Measurements from ENCODE around the gene BTBD9.

Gene BTBD9

DNA sequence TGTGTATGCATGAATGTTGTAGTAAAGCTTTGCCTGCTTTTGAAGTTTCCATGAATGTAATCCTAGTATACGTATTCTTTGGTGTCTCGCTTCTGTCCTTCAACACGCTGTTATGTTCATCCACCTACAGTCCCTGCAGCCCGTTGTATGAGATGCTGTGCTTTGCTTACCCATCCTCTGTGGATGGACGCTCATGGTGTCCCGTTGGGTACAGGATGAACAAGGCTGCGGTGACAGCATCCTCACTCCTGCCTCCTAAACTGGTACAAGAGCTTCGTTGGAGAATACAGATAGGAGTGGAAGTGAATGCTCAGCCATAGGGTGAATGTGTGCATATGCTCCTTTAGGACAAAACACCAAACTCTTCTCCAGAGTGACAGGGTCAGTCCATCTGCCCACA is 454.0 kb downstream of the BTBD9 start:
- no peak for DNase-seq

DNA sequence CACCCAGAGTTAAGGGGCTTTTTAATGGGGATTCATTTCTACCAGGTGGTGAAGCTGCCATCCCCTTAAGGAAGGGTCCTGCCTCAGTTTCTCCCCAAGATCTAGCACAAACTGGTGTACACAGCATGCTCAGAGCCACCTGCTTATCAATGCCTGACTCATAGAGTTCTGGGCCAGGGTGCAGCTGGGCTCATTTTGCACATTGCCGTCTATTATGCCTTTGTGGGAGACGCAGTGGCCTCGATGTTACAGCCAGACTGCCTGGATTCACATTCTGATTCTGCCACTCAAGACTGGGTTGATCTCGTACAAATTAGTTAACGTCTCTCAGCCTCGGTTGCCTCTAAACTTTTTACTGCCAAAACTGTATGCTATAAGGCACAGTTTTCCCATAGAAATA is 454.5 kb downstream of the BTBD9 start:
- DNase-seq, result no peak

DNA sequence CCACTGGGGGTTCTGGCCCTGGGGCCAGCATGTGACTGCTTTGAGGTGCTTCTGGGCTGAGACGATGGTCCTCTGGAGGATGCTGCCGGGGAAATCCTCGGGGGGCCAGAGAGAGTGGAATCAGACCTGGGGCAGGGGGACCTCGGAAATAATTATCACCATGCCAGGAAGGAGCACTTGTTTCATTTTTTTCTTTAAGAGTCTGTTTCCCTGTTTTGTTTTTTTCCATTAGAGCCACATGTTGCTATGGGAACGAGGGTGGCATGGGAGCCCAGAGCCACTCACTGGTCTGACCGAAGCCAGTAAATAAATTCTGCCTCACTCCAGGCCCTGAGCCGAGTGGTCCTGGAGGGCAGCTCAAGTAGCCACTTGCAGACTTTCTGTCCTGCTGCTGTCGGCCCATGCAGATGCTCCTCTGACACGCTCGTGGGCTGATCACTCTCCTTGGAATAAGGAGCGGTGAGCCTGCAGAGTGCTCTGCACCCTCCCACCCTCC is 455.1 kb downstream of the BTBD9 start:
- no peak for DNase-seq

DNA sequence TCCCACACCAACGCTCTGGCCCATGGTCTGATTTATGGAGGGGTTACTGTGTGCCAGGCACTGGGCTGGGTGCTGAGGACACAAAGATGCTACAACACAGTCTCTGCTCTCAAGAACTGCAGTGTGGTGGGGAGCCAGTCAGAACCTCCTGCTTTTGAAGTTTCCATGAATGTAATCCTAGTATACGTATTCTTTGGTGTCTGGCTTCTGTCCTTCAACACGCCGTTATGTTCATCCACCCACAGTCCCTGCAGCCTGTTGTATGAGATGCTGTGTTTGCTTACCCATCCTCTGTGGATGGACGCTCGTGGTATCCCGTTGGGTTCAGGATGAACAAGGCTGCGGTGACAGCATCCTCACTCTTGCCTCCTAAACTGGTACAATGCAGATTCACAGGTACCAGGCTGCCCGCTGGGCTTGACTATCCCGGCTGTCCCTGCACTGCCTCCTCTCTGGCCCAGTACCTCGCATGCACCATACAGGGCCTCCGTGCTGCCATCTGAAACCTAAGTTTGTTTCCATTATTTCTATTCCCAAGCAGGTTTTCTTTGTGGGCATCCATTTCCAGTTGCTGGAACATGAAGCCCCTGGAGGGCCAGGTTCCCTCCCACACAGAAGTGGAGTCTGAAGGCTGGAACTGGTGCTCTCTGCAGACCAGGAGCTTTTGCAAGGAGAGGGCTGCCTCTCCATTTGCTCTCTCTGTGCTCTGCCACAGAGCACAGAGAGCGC is 455.7 kb downstream of the BTBD9 start:
- no peak for DNase-seq

DNA sequence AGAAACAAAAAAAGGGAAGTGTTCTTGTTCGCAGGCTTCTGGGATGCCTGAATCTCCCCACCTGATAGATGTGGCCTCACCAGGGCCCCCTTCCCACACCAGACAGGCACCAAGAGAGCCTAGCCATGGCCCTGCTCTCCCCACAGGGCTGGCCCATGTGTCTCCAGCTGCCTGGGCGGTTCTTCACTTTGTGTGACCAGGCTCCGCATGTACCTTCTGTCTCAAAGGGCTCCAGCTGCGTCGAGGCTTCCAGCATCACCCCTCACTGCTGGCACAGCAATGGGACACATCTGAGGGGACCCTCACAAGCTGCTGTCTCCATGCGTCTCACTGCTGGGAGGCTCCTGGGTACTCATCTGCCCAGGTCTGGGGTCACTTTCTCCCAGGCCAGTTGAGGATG is 457.3 kb downstream of the BTBD9 start:
- DNase-seq, result no peak

DNA sequence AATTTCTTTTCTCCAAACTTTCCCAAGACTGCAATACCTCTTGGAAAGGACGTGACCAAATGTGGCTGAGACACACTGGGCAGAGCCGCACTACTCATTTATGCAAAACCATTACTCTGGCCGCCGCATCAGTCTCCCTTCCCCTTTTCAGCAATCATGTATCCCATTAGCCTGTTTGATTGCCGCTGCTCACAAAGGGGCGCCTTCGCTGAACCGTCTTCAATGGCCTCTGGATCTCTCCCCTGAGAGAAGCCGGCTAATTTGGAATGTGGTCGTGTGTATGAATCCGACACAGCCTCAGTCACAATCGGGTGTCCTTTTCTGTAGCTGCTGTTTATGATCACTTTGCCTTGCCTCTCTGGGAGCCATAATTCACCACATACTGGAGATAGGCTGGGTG is 459.1 kb downstream of the BTBD9 start:
- DNase-seq, result no peak

DNA sequence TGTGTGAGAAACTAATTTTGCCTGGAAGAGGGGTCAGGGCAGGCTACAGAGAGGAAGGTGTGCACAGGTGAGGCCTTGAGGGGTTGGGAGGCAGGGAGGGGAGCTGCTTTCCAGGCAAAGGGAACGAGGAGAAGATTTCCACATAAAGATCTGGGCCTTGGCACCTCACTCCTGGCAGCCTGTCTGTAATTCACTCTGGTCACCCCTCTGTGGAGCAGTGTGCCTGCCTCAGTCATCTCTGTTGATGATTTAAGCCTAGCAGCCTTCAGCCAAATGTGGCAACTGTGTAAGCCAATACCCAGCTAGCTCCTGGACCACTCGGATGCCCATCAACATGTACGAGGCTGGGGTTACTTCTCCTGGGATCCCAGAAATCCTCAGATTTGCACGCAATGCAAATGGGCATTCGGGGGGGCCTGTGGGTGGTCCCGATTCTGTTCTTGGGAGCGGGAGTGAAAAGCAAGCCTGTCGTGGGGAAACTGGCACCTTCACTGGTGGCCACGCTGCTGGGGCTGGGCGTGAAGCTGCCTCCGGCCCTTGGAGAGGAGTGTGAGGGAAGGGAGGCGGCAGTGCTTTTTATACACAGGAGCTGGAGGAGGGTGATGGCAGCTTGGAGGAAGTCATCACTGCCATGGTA is 459.8 kb downstream of the BTBD9 start:
- DNase-seq, result no peak

DNA sequence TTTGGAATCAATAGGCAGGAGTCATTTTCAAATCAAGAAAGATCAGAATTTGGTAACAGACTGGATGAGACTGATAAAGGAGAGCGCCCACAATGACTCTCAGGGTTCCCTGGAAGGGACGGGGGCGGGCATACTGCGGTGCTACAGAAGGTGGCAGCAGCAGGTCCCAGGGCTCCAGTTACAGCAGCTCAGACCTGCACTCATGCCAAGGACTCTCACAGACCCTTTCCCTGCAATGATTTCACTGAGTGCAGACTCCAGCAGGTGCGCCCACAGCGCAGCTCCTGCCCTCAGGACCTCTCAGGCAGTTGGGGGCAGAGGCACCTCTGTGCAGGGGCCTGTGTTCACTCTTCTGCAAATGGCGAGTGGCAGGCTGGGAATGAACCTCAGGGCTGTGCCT is 460.4 kb downstream of the BTBD9 start:
- no peak for DNase-seq

DNA sequence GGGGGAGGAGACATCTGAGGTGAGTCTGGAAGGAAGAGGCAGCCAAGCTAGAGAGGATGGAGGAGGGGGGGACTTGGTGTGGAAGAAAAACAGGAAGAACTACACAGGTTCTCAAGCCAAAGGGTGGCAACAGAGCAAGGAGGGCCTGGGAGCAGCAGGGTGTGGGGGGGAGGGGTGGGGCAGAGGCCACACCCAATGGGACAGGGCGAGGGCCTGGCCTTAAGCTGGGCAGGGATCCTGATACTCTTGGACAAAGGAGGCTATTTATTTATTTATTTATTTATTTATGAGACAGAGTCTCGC is 461.2 kb downstream of the BTBD9 start:
- no peak for DNase-seq

DNA sequence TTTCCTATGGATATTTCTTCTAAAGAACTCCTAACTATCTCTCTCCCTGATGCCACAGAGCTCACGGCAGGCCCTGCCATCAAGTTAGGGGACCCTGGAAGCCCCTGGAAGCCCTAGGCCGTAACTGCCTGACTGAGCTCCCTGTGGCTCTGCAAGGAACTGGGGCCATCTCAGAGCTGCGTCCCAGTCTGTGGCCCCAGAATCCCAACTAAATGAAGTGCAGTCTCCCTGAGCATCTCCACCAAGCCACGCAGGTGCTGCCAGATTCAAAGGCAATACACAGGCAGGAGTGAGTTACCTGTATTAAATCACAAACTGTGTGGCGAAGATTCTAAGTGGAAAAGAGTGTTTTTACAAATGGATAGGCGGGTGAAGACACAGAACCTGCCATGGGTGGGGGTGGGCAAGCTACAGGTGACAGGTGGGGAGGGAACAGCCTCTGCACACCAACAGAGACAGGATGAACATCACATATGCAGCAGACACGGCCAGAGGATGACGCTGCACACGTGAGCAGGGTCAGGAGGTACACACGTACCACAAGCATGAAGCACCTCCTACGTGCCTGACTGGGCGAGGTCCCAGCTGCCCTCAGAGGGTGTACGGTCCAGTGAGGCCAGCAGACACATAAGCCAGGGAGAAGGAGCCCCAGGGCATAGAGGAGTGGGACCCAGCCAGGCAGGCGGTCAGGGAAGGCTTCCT is 461.7 kb downstream of the BTBD9 start:
- no peak for DNase-seq

DNA sequence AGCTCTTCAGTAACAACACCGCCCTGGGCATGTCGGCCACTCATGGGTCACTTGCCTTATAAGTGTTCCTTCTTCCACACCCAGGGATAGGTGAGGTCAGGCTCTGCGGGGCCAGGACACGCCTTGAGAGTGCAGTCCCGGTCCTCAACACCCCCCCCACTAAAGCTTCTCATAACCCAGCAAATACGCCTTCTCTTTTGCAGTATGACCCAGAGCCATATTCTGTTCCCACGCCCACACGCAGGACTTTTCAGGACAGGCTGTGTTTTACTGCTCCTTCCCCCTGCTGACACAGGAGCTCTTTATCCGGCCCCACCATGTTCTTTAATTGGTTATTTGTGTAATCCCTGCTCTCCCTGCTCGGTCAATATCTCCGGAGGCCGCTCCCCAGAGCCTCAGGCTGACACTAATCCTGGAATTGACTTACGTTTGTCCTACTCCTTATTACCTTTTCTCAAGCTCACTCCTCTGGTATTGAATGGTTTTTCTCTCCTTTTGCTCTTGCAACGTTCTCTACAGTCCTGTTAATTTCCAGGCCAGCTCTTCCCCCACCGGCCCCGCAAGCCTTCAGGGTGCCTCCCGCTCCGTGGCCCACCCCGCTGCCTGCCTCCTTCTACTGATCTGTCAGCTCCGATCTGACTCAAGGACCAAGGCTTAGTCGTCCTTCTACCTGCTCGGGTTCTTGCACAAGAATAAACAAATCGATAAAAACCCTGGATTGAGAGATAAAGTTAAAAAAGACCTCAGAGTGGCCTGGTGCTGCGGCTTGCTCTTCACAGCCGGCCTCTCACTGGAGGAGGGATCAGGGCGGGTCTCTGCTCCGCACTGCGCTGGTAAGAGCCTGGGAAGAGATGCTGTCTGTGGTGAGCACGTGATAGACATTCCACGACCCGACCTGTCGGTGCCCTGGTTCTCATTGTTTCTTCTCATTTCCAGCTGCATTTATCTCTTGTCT is 462.7 kb downstream of the BTBD9 start:
- DNase-seq, result no peak

DNA sequence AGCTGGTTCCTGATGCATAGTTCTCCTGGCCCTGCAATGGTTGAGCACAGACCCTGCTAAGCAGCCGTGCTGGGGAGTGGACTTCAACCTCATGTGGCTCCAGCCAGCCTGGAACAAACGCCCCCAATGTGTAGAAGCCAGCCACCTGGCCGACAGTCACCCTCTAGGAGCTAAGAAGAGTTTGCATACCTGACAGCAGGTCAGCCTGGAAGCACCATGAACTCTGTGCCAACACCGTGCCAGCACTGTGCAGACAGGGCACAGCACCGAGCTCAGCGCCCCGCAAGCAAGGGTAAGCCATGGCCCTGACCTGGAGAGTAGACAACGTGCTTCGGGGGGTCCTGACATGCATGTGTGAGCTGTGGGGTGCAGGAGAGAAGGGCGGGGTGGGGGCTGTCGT is 463.9 kb downstream of the BTBD9 start:
- no peak for DNase-seq

DNA sequence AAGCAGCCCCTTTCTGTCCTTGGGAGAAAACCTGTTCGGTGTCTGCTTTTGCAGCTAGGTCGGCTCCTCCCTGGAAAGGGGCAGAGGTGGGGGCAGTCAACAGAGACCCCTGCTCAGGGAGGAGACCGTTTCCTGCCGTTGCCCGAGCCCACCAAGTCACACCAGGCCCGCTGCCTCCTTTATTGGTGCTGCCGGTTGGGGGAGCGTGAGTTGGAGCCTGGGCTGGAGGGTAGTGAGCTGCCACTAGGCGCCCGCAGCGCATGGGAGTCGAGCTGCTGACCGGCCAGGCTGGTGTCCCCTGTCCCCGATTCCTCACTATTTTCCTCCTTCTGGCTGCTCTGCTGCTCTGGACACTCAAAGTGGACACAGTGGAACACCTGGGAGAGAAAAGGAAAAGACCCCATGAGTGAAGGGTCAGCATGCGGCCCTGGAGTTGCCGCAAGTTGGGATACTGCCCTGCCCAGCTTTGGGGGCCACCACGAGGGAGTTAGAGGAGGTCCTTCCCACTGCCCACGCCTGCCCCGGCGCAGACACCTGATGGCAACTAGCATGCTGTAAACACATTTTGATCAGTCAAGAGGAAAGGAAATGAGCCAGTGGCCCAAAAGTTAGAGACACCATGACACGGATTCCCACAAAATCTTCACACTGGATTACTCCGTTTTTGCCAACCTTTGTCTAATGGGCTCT is 464.8 kb downstream of the BTBD9 start:
- DNase-seq, result no peak

DNA sequence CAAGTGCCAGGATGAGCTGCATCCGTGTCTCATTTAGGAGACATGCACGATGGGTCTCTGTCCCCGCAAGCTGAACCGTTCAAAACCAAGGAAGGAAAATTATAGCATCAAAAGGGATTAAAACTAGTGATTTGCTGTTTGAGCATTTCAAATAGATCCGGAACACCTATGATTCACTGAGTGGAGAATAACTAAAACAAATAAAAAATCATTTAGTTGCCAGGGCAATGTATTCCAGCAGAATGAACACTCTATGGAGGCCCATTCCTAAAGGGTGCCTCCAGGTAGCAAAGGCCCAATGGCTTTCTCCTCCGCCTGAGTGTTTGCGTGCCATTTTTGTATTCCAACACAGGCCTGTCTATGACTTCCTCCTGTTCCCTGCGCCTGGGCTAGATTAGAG is 465.4 kb downstream of the BTBD9 start:
- no peak for DNase-seq

DNA sequence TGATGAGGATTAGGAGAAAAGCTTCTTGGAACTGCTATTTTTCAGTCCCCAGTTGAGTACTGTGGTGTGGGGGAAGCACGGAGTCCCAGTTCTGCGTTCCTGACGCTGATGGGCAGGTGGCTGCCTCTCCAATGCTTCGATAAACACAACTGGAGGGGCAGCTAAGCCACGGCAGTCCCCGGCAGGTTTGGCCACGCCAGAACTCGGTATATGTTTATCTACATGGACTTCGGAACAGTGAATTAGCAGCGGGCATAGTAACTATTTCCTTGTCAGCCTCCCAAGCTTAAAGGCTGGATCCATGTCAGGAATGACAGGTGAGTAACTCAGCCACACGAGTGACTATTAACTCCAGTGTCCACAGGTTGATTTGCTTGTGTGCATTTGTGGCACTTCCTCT is 465.8 kb downstream of the BTBD9 start:
- DNase-seq, result no peak

DNA sequence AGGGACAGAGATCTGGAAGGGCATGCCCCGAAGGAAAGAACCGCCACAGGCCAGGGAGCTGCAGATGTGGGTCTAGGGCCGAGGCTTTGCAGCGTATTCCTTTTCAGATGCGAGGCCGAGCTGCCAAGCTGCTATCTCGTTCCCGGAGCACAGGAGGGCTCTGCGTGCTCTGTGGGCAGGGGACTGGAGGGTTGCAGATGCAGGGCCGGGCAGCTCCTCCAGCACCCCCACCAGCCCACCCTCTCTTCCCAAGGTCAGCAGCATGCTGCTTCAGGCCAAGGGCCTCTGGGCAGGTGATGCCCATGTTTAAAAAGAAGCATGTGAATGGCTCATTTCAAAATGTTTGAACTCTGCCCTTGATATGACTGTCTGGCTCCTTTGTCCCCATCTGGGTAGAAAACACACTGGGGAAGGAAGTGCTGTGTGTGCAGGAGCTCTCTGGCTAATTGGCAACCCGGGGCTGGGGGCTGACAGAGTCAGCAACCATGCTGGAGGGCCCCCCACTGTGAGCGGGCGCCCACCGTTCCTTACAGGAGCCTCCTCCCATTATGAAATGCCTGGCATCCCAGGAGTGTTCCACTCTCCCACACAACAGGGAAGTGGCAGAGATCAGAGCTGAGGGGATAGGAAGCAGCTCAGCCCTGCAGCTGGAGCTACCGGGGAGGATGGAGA is 466.9 kb downstream of the BTBD9 start:
- DNase-seq, result no peak

DNA sequence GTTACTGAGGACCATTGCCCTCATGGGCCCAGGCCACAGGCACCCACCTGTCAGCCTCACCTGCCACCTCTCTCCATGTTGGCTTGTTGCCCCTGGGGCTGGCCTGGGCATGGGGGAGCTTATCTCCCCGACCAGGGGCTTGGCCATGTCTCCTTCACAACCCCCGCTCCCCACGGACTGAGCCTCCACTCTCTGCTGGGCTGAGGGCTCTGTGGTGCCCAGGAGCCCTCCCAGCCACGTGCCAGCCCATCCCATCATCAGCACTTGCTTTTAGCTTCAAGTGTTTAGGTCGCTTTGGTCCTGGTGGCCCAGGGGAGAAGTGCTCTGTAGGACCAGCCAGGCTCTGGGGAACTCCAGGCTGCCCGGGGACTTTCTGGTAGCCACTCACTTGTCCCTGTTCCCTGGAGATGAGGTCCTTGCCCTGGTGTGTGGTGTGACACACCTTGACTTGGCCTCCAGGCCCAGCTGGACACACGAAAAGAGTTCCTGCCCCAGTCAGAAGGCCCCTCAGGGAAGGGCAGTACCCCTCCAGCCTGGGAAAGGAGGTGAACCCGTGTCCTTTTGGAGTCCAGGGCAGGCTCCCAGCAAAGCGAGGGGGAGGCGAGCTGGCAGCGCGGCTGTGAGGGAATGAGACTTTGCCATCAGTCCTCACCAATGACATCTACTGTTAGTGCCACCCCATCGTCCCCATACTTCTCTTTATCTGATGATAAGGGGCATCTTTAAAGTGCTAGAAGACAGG is 467.6 kb downstream of the BTBD9 start:
- DNase-seq, result no peak

DNA sequence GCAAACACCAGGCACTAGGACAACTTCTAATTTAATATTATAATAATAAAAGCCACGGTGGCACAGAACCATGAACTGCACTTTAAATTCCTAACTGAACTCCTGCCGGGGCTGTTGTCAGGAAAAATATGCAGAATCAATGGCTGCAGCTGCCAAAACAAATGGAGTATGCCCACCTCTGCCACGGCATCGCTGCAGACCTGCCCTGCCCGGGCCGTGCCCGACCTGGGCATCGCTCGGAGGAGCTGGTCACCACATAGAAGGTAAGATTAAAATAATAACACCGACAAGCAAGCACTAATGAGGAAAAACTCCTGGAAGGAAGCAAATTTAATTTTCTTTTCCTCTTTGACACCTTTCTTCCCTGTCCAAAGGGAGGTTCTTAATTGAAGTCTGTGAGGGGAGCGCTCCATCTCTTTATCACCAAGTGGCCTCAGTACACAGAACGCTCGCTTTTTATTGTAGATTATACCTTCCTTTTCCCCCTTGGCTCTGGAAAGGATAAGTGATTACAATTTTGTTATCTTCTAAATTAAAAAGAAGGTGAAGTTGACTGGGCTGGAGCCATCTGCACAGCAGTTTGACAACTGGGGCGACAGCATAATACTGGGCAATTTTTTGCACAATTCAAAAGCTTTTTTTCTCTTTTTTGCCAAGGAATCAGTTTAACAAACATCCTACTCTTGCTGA is 468.9 kb downstream of the BTBD9 start:
- no peak for DNase-seq

DNA sequence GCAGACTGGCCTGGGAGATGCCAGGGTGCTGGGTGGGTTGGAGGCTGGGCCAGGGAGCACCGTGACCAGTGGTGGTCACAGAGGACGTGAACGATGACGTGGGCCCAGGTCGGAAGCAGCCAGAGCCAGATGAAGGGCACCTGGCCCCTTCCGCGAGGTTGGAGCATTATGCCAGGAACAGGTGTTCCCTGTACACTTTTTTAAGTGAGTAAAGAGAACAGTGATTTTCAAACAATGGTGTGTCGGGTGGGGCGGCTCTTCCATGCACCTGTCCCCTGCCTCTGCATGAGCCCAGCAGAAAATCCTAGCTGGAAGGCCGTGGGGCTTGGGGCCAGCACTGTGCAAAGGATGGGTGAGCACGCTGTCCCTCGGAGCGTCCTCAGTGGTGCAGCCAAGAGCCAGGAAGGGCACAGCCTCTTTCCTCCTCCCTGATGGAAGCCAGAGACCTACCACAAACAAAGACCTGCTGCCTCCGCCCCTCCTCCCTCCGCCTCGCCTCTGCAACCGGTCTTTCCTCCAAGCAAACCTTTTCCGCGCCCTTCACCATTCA is 469.7 kb downstream of the BTBD9 start:
- no peak for DNase-seq
